Stimulated activated CD8-positive, alpha-beta memory T cell treated with anti-CD3 and anti-CD28 coated beads, Interleukin-4, amount 100 ng/mL, for 1 hour (primary cell): Measurements from ENCODE around the gene TRIM29.
"Not testable (repeated sequence)": the region's sequence is repeated elsewhere in the genome, so short reads cannot be mapped to it uniquely, and the experiment has no call there.

Experiments
- DNase-seq, 2 donors: peaks; one replicate each; pipeline ENCODE4 v3.0.0-alpha.2; 2020; ENCODE audit warnings: low read depth in 2 of 2, low spot score in 1 of 2

TRIM29 gene

DNA sequence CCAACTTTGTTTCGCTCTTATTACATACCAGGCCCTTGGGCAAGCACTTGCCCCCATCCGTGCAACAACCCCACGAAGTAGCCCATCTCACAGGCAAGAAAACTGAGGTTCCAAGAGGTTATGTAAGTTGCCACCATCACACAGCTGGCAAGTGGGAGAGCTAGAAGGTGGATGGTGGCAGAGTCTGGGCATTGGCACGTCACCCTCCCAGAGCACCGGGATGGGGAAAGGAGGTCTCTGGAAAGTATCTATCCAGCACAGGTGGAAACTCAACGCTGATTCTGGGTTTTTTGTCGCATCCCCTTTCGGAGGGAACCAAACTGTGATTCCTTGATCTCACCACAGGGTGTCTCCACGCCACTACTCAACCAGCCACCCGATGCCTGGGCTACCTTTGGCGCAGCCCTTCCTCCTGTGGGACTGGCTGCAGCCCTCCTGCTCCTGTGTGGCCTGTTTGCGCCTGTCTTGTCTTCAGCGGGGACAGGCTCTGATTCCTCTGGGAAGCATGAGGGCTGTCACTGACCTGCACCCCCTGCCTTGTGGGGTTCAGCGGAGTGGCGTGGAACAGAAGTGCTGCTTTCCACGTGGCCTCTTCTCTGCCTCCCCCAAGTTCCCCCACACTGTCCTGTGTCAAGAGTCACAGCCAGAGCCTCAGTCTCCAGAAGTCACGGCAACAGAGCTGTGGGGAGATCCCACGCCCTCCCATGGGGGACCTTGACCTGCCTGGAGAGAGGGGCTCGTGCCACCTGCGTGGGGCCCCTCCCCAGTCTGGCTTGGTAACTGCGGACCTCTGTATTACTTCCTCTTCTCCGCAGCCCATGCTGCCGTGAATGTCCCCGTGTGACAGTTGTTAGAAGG lies 34.4 kb upstream of the TRIM29 start:
- no peak for DNase-seq

DNA sequence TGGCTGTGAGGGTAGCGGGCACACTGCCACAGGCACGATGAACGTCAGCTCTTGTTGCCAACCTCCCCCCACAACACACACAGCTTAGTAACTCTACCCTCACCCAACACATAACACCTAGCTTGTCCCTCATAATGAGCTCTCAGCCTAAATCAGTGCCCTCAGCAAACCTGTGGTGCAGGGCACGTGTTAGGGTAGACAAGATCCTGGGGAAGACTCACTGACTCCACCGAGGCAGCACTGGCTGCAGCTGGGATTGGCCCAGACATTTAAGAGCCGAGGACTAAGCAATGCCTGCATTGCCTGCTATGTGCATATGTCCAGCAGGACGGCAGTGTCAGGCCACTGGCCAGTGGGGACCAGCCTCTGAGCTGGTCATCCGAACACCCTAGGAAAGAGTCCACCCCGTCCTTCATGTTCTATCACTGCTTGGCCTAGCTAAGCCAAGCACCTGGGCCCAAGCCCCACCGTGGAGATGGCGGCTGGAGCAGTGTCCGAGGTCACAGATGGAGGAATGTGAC lies 32.9 kb upstream of the TRIM29 start:
- no peak for DNase-seq

DNA sequence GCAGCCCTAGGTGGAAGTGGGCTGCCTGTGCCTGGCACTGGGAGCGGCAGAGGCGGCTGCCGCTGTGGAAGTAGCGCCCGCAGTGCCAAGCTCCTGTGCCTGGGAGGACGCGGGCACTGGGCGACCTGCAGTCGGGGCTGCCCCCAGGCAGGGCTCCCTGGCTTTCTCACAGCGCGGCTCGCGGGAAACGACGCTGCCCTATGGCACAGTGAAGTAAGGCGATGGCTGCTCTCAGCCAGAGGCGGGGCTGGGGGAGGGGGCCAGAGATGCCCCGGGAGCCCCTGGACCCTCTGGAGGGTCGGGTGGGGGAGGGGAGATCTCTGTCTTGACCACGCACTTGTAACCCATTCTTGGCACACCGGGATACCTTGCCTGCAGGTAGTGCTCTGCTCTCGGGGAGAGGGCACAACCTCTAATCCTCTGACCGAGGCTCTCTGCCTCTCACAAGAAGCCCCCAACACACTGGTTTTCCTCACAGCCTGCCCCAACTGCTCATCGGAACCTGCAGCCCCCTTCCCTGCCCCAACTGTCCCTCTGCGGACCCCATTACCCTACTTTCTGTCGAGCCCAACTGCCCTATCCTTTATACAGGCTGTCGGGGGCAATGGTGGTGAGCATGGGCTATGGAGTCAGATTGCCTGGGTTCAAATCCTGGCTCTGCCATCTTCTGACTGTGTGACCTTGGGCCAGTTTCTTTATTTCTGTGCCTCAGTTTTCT lies 32.2 kb upstream of the TRIM29 start:
- DNase-seq = no peak

DNA sequence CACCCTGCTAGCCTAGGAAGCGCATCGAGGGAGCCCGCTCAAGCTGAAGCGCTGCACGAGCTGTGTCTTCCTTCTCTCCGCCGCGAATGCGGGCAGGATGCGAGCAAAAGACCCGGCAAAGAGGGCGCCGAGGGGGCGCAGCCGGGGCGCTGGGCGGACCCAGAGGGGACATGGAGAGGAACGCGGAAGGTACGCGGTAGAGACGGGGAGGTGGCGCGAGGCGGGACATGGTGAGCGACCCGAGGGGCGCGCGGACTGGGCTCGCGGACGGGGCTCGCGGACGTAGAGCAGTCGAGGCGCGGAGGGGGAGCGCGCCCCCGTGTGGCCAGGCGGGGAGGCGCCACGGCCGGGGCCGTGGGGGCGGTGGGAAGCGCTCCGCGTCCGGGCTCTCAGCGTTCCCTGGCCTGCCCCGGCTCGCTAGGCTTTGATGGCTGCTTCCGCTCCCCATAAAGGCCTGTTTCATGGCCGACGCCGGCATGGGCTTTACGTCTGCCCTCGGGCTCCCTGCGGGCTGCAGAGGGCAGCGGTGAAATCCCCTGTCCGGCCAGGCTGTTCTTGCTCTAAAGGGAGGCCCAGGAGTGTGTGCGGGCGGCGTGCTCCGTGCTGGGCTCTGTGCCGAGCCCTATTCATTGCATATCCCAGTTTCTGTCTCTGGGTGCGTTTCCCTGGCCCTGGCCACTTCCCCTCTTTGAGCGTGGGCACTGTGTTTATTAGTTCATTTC lies 31.2 kb upstream of the TRIM29 start:
- DNase-seq = peak; percentile 8 to 17

DNA sequence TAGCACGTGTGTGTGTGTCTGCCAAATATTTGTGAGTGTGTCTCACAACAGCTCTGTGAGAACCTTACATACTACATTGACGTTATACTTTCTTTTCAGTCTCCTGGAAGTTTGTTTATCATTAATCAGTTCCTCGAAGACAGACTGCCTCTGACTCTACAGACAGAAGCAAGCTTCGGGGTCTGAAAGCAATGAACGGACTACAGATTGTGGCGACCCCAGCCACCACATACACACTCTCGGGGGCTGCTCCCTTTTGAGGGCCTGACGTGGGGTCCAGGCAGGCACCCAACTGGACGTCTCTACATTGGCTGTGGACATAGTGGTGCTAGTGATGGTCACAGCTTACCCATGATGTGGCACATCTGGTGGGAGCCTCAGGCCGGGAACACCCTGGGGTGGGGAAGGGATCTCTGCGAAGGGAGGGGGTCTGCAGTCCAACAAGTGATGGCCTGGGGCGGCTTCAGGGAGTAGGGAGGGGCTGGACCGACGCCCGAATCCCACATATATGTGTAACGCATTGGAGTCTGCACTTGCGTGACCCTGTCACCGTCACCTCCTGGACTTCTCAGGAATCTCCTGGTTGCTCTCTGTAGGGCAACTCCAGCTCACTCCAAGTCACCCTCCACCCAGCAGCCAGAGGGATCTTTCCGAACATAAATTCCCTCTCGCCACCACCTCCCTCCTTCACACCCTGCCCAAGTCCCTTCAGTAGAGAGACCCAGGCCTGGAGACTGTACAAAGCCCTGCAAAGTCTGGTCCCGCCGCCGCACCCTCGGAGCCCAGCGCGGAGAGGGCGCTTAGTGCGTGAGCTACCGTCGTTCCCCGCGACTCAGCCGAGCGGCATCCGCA lies 30.4 kb upstream of the TRIM29 start:
- DNase-seq = no peak

DNA sequence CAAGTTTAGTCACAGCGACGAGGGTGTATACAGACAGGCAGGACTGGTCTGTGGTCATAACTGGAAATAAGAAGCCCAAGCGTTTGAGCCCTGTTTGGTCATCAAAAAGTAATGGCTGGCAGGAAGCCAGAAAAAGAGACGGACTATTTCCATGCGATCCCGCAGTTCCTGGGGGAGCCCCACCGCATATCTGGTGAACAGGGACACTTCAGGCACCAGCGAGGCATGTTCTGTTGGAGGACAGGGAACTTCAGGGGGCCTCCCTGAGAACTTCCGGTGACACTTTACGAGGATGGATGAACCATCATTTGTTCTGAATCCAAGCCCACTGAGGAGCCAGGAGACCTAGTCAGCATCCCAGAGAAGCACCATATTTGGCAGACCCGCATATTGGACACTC lies 29.7 kb upstream of the TRIM29 start:
- DNase-seq = no peak

DNA sequence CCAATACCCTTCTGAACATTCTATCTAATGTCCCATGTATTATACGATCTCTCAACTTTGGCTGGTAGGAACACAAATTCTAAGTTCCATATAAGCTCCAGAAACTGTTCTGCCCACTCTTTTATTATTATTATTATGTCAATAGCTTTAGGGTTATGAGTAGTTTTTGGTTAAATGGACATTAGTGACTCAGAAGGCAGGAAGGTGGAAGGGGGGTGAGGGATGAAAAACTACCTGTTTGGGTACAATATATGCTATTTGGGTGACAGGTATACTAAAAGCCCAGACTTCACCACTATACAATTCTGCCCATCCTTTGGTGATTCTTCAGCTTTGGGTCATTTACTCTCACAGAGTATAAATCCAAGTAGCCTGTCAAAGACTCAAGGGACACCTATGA lies 22.5 kb upstream of the TRIM29 start:
- no peak for DNase-seq

DNA sequence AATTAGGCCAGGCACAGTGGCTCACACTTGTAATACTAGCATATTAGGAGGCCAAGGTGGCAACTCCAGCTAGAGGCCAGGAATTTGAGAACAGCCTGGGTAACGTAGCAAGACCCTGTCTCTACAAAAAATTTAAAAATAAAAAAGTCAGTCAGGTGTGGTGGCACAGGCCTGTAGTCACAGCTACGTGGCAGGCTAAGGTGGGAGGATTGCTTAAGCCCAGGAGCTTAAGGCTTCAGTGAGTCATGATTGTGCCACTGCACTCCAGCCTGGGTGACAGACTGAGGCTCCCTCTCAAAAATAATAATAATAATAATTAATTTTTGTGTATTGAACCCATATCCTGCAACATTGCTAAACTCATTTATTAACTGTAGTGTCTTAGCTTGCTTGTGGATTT lies 15.3 kb upstream of the TRIM29 start:
- no peak for DNase-seq

DNA sequence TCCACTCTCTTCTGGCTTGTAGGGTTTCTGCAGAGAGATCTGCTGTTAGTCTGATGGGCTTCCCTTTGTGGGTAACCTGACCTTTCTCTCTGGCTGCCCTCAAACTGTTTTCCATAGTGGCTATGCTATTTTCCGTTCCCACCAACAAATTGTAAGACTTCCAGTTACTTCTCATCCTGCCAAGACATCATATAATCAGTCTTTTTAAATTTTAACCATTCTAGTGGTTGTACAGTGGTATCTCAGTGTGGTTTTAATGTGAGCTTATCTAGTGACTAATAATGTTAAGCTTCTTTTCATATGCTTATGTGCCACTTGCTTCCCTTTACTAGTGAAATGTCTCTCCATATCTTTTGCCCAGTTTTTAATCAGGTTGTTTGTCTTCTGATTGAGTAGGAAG lies 13.6 kb upstream of the TRIM29 start:
- DNase-seq = no peak

DNA sequence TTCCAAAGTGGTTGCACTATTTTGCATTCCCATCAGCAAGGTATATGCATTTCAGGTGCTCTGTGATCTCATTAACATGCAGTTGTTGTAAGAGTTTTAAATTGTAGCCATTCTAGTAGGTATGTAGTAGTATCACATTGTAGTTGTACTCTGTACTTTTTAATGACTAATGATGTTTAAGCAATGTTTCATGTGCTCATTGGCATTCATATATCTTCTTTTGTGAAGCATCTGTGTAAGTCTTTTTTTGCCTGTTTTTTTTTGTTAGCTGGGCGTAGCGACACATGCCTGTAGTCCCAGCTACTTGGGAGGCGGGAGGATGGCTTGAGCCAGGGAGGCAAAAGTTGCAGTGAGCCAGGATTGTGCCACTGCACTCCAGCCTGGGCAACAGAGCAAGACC lies 11.3 kb upstream of the TRIM29 start:
- DNase-seq = no peak

DNA sequence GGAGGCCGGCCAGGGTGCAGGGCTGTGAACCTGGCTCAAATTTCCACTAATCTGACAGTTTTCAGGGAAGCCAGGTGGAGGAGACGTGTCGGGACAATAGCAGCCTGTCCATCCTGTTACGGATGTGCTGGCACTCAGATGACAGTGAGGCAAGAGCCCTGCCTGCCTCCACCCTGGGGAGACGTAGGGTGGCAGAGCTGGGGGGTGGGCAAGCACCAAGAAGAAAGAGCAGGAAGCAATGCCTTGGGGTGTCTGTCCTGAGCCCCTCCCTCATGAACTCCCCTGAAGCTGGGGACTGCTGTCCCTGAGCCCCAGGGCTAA lies 10.0 kb upstream of the TRIM29 start:
- DNase-seq = no peak

DNA sequence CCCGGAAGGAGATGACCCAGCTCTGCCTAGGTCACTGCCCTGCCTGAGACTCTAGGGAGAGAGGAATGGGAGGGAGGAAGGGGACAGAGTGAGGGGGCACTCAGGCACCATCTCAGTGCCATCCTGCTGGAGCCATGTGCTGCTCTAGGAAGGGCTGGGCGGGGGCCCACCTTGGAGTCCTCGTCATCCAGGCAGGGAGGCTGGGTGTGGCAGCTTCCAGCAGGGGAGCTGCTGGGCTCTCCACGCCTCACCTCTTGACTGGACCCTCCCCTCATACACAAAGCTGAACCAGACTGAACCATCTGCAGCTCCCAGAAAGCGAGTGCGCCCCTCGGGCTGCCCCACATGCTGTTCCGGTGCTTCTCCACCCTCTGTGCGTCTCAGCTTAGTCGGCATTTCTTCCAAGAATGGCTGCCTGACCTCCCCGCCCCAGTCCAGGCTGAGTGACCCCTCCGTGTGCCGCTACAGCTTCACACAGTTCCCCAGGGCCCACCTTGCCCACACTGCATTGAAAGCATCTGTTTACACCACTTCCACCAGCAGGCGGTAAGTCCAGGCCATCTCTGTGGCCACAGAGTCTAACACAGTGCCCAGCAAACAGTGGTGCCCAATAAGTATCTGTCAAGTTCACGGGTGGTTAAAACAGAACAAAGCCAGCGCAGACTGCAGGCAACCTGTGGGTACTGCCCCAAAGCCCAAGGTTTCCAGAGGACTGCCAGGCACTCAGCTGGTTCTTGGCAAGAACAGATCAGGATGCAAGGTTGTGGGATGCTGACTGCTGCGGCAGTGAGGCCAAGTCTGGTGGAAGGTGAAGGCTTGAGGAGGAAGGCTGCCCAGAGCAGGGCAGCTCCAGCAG lies 9.4 kb upstream of the TRIM29 start:
- DNase-seq = no peak

DNA sequence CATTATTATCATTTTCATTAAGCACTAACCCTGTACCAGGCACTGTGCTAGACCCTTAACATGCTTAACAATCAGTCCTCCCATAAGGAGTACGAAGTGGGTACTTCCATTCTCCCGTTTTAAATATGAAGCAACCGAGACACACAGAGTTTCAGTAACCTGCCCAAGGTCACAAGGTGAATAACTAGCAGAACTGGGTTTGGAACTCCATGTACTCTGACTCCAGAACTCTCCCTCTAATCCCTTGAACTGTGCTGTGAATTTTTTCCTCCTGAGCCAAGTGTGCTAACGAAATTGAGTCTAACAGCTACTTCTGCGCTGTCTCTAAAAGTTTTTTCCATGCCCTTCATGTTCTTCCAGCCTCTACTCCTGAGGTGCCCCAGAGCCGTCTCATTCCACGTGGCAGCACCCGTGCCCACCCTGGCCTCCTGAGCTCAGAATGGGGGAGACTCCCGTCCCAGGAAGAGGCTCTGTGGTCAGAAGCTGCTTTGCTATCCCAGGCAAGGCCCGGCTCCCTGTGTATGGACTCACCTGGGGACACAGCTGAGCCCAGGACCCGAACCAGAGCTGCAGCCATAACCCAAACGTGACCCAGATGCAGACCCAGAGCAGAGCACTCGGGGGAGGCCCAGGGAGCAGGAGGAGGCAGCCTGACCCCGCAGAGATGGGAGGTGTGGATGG lies 8.6 kb upstream of the TRIM29 start:
- DNase-seq = no peak

DNA sequence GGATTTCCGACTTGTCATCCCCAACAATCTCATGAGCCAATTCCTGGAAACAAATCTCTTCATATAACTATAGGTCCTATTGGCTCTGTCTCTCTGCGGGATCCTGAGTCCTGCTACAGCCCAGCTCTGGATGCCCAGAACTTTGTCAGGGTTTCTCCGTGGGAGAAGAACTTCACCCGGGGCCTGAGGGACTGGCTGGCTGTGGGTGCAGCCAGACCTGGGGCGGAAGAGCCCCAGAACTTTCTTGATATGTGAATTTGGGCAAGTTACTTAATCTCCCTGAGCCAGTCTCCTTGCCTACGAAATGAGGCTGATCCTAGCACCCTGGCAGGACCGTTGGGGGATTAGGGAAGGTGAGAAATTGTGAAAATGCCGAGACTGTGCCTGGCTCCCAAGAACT lies 6.6 kb upstream of the TRIM29 start:
- no peak for DNase-seq

DNA sequence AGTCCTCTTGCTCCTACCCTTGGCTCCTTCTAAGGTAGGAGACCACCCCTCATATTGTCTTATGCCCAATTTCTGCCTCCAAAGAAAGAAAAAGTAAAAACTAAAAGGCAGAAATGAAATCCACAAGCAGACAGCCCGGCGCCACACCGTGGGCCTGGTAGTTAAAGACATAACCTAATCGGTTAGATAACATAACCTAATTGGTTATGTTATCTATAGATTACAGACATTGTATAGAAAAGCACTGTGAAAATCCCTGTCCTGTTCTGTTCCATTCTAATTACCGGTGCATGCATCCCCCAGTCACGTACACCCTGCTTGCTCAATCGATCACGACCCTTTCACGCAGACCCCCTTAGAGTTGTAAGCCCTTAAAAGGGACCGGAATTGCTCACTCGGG lies 5.6 kb upstream of the TRIM29 start:
- not testable (repeated sequence) for DNase-seq

DNA sequence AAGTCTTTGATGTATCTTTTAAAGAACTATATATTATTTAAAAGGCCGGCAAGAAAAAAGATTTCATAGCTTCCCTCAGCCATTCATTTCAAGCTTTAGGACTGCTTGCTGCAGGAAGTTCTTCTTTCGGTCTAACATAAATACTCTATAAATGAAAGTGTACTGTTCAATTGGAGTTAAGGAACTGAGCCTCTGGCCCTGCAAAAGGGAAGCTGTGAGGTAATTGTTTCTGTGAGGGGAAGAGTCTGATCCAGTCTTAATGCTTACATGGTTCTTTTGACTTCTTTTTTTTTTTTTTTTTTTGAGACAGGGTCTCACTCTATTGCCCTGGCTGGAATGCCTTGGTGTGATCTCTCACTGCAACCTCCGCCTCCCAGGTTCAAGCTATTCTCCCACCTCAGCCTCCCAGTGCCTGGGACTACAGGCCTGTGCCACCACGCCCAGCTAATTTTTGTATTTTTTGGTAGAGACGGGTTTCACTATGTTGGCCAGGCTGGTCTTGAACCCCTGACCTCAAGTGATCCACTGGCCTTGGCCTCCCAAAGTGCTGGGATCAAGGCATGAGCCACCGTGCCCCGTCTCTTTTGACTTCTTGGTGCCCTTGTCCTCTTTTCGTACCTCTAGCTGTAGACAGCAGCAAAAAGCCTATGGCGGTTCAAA lies 4.7 kb upstream of the TRIM29 start:
- no peak for DNase-seq

DNA sequence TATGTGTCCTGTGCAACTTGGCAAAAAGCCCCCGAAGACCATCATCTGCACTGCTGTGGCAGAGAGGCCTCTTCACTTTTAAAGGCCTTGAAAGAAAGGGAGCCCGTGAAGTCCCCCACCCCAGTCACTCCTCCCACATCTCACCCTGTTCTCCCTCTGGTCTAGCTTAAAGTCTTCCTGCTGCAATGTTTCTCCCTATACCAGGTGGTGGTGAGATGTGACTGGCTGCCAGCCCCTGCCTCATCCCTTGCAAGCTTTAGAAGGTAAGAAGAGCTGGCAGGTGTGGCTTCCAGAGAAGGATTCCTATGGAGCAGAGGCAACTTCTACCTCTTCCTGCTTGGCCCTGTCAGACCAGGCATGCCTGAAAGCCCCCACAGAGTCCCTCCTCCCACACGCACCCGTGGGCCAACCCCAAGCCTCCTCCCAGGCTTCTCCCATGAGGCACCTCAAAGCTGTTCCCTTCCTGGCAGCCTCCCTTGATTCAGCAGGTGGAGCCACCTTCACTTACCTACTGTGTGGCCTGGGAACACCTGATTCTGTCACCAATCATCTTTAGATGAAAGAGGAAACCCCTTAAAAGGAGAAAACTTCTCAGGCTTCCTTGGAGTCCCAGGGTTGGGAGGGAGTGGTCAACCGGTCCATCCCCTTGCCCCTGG lies 4.0 kb upstream of the TRIM29 start:
- DNase-seq = no peak

DNA sequence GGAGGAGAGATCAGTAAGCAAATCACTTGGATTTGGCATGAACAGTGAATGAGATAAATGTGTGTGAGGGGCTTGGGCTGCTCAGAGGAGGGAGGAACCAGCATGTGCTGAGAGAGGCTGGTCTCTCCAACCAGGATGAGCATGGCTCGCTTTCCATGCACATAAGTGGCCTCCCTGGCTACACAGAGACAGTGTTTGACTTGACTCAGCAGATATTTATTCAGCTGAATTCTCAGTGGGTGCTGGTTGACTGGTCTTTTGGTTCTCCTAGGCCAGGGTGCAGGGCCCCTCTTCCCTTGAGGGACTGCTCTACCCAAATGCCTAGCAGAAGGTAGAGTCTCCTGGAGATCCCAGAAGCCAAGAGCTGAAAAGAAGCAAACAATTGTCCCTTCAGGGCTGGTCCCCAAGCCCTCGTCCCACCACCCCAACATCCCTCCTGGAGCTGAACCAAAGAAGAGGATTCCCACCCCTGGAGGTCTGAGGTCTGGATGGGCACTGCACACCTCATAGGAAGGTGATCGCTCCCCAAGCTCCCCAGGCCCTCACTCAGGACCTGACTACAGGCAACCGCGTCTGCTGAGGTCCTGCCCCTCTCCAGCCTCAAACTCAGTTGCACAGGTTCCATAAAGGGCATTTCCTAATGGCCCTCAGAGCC lies 3.3 kb upstream of the TRIM29 start:
- DNase-seq = no peak
